ENCODE data around the gene ZNF366.

Gene ZNF366

GRCh38 chr5:72507231-72507906 lies at the start of gene ZNF366:
TSS of gene ZNF366 (minus strand) at chr5:72507410. CDS start at chr5:72461496, 45,914 bp downstream.
- no peak for DNase-seq

DNA sequence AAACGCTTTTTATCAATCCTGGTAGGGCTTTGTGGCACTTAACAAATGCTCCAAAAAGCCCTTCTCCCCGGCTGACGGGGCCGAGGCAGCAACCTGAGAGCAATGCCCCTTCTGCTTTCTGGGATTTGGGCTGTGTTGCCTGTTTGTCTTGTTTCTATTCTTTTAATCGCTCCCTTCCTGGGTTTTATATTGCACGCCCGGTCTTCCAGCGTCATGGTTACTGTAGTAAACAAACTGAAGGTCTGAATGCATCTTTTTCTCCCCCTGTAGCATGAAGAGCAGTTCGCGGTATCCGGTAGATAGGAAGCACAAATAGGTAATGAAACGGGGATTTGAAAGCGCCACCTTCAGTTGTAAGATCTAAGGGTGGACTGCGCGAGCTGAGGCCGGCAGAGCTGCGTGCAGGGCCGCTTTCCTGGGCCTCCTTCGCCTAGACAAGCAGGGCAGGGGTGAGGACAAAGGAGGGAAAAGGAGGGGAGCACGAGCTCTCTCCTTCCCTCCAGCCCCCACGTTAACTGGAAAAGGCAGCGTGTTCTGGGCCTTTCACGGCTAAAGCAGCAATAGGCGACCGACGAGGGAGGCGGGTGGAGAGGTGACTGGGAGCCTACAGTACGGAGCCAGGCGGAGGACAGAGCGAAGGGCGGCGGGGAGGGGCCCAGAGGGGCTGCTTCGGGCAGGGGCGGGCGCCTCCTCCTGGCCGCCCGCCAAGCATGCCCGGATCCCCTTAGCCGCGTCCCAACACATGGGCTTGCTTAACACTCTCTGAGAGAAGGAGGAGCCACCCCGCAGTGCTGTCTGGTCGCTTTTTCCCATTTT lies 49.3 kb upstream of the ZNF366 start:
- no peak for DNase-seq

GRCh38 chr5:72555871-72556270 lies 48.7 kb upstream of the ZNF366 start:
- no peak for DNase-seq

- no peak for DNase-seq
Observed at GRCh38 chr5:72554897-72555296, 47.7 kb upstream of the ZNF366 start.

DNA sequence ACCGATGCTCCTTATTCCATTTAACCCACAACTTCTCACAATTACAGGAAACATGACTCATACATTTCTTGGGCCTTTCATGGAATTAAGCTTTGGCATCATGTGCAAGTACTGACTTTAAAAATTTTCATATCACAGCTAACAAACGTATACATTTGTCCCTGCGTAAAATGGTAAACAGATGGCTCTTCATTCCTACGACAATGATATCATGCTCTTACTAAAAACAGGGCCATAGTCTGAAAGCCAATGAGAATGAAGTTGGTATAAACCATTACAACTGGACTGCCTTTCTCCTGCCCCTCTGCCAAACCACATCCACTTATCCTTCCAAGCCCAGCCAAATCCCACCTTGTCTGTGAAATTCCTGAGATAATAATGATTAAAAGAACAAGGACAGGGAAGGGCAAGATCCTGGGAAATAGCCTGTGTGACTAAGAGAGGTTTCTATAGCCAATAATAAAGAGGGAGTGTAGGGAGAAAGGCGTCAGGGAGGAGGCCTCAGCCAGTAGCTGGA lies 44.9 kb upstream of the ZNF366 start:
- no peak for DNase-seq

DNA sequence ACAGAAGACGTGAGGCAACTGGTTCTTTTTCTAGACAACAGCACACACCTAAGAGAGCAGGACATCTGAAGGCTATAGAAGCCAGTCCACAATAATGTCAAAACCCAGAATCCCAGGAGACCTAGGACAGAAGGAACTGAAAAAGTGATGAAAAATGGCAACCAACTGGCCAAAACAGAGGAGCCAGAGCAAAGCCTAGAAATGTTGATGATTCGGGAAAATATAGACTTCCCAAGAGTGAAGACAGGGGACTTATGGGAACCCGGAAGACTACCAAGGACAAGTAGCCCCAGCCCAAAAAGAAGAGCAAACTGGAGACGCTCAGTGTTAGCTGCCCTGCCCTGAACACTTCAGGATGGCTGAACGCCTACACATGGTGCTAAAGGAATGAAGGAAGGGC lies 43.4 kb upstream of the ZNF366 start:
- no peak for DNase-seq

DNA sequence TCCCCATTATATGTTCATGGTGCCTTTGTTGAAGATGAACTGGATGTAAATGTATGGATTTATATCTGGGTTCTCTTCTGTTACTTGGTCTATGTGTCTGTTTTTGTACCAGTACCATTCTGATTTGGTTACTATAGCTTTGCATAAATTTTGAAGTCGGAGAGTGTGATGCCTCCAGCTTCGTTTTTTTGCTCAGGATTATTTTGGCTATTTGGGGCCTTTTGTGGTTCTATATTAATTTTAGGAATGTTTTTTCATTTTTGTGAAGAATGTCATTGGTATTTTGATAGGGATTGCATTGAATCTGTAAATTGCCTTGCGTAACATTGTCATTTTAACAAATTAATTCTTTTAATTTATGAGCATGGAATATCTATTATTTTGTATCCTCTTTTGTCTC lies 36.6 kb upstream of the ZNF366 start:
- no peak for DNase-seq

DNA sequence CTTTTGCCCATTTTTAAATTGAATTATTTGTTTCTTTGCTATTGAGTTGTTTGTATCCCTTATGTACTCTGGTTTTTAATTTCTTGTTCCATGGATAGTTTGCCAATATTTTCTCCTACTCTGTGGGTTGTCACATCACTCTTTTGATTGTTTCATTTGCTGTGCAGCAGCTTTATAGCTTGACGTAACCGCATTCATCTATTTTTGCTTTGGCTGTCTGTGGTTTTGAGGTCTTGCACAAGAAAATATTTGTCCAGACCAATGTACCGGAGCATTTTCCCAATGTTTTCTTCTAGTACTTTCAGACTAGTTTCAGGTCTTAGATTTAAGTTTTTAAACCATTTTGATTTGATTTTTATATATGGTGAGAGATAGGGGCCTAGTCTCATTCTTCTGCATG lies 36.2 kb upstream of the ZNF366 start:
- no peak for DNase-seq

DNA sequence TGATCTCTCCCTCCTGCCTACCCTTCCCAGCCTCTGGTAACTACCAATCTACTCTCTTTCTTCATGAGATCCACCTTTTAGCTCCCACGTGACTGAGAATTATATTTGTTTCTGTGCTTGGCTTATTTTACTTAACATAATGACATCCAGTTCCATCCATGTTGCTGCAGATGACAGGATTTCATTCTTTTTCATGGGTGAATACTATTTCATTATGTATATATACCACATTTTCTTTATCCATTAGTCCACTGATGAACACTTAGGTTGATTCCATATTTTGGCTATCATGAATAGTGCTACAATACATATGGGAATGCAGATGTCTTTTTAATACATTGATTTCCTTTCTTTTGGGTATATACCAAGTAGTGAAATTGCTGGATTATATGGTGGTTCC lies 35.5 kb upstream of the ZNF366 start:
- DNase-seq, result no peak

- no peak for DNase-seq
Observed at GRCh38 chr5:72541501-72542225, 34.5 kb upstream of the ZNF366 start.

DNA sequence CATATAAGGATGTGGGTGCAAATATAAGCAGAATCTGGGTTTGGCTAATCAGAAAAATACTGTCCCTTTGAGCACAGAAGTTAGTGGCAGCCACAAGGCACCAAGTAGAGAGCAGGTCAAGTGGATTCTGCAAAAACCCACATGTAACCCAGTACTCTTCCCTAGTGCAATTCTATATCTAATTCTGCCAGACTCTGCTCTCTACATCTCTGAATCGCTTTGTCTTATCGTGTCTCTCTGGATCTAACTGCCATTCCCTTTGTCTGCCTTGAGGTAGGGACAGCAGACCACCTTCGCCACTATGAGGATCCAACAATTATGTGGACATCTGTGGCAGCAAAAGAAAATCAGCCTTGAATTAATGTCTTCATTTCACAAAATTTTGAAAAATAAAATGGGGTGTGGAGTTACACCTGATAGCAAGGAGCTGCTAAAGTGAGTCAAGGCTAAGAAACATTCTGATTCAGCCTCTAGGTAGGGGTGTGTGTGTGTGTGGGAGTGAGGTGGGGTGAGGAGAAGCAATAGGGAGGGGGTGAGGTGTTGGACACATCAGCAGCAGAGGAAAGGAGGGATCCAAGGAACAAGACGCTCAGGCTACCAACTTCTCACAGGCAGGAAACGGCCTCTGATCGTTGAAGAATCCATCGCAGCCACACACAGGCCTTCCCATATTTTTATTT lies 33.7 kb upstream of the ZNF366 start:
- DNase-seq, result no peak

DNA sequence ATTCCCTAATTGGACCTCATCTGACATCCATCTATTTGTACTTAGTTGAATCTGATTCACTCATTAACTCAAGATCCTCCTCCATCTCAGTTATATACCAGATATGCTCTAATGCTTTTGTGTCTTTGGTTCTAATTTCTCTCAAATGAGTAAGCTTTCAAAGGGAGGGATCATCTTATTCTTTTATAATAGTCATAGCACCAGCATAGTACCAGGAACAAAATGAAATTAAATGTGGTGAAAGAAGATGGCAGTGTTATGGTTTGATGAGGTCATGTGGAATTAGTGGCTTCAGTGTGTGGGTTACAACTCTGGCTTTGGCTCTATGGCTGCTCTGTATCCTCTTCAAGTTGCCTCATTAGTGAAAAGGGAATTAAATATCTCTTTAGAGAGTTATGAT lies 32.5 kb upstream of the ZNF366 start:
- DNase-seq, result no peak

DNA sequence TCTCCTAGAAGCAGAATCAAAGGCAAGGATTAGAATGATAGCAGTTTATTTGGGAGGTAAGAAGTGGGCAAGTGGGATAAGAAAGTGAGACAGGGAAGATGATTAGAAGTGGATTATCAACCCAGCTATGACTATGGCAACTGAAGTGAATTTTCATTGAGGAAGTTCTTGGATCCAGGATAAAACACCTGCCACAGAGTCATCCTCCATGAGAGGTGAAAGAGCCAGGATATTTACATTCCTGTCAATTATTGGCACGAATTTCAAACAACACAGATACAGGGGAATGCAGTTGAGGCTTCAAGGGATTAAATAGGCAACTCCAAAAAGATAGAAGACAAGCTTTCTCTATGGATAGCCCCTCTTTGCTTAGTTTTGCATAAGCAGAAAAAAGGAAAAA lies 31.8 kb upstream of the ZNF366 start:
- DNase-seq, result no peak

DNA sequence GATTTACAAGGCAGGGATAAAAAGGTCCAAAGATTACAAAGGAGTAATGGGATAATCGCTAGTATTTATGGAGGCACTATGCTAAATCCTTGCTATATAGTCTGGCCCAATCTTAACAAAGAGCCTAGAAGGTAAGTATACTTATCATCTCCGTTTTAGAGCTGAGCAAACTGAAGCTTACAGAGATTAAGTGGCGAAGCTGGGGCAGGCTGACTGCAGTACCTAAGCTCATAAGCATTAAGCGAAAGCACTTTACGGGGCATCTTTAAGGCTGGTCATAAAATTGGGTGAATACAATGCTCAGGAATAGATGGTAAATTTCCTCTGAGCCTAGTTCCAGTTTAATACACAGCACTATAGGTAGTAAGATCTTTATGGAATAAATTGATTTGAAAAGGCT lies 30.0 kb upstream of the ZNF366 start:
- DNase-seq, result no peak

DNA sequence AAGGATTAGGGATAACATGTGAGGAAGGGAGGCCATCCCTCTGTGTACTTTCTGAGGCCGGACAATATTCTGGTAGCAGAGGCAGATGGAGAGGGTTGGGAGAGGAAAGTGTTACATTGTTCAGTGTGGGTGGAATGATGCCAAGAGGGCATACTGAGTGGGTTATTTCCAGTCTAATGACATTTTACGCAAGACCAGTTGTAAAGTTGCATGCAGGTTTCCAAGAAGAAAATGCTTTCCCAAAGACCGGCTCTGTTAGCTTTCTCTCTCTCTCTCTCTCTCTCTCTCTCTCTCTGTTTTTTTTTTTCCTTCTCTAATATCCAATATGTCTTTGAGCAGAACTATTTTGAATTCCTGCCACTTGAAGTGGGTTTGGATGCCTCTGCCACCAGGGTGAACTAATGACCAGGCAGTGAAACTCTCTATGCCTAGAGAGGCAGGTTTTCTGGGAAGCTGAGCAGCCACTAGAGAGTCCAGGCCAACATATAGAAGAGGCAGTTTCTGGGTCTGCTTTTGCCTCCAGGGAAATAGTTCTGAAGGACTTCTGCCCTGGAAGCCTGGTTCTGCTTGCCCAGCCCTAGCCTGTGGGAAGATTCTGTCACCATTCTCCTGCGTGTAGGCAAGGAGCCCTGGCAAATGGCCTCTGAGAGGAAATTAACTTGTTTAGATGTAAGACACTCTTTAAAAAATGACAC lies 24.4 kb upstream of the ZNF366 start:
- DNase-seq, result no peak

DNA sequence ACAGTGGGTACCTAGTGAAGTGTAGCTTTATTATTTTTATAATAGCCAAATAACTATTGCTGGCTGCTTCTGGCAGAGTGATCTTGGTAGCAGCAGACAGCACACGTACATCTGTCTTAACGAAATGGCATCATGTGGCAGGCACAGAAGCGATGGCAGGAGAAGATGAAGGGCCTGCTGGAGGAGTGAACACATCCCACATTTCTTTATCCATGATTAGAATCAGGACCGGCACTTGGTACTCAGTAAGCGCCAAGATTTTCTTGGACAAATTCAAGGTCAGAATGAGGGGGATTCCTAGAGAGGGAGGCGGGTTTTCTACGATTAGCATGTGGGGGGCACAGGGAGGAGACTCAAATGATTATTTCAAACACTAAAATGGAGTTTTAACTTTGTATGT lies 23.0 kb upstream of the ZNF366 start:
- DNase-seq, result no peak

- no peak for DNase-seq
Observed at GRCh38 chr5:72529383-72529782, 22.2 kb upstream of the ZNF366 start.

GRCh38 chr5:72525816-72526215 lies 18.6 kb upstream of the ZNF366 start:
- DNase-seq, result no peak

GRCh38 chr5:72523960-72524582 lies 16.9 kb upstream of the ZNF366 start:
- no peak for DNase-seq

DNA sequence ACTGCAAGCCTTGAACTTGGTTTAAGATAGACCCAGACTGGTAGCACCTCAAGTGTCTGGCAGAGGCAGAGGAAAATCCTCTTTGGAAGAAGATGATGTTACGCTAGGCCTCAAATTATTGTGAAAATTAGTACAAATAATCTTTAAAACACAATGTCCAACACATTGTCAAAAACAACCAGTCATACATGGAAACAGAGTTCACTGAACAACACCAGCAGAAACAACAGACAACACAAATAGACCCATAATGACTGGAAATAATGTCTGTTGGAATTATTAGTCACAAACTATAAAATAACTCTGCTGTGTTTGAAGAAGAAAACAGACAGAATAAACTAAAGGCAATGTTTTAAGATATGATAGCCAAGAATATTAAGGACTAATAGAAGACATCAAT lies 15.4 kb upstream of the ZNF366 start:
- no peak for DNase-seq

- no peak for DNase-seq
Observed at GRCh38 chr5:72519111-72519510, 11.9 kb upstream of the ZNF366 start.

Measured in activated CD4-positive, alpha-beta T cell treated with anti-CD3 and anti-CD28 coated beads, Interleukin-2, amount 50 U/mL, for 1 hour (primary cell).